ENCODE data around the gene POLA2. TPM values are rescaled to one million over a fixed set of nuclear protein-coding genes. Genes with fewer than 3 reads are reported as not detected.

Gene POLA2
- total RNA-seq, 1 experiment from 2014 or later, result 27.5 TPM

DNA sequence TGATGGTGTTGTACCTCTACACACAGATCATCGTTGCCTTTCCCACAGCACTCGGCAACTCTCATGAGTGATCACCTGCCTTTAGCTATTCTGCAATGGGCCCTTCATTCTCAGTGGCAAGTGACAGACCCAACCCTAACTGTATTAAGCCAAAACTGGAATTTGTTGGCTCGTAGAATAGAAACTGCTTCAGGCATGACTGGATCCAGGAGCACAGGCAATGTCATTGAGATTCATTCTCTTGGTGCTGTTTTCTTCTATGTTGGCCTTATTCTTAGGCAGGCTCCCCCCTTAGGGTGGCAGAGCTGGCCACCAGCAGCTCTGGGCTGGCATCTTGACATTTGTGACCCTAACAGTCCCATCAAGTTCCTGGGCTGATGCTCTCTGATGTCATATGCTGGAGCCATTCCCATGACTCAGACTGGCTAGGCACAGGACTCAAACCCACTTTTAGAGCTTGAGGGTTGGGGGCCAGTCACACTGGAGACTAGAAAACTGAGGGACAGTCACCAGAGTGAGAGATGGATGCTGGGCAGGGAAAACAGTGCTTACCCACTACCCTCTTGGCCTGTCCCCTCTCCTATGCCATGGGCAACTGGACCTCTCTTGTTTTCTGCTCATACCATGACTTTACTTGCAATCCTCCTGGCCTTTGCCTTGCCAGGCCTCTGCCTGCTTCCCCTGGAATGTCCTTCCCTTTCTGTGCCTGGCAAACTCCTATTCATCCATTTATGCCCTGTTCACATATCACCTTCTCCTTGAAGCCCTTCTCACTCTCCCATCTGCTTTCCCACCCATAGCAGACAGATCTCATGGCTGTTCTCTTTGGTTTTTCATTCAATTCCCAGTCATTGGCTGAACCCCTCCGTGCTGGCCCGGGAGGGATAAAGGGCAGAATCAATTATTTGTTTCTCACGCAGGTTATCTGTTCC lies 45.8 kb downstream of the POLA2 start:
- no peak for DNase-seq (ENCODE audit: low spot score)

DNA sequence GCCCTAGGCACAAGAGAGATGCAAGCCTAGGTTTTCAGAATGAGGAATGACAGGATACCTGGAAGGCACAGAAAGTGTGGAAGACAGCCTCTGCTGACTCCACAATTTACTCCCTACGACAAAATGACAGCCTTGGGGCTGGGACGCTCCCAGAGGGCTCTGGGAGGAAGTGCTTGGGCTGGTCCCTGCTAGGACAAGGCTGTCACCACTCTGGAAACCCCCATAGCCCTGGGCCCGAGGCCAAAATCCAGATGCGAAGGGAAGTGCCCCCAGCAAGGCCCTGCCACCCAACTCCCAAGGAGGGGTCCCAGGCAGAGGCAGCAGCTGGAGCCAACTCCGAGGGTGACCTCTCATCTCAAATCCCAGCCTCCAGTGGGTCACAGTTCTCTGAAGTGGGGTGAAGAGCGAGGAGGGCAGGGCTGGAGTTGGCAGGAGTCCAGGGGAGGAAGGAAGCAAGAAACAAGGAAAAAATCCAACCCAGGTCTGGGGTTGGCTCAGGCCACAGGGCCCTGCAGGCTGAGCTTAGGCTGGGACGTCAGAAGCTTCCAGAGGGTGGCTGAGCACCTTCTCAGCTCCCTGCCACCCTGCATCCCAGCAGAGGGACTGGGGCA lies 46.6 kb downstream of the POLA2 start:
- peak; percentile 83 for DNase-seq (ENCODE audit: low spot score)

DNA sequence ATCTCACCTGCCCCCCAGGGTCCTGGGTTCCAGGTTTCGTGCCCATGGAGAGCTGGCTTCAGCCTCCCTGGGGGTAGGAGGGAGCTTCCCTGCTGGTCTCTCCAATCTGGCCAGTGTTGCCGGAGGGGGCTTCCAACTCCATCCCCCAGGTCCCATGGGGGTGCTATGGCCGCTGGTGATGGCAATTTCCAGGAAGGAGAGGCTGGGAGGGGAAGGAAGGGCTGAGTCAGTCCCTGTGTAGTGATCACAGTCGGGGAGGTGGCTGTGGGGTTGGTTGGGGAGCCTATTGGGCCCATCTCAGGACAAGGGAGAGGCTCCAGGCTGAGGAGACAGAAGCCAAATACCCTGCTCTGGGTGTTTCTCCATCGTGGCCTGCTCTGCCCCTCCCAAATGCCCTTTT lies 47.2 kb downstream of the POLA2 start:
- no peak for DNase-seq (ENCODE audit: low spot score)

DNA sequence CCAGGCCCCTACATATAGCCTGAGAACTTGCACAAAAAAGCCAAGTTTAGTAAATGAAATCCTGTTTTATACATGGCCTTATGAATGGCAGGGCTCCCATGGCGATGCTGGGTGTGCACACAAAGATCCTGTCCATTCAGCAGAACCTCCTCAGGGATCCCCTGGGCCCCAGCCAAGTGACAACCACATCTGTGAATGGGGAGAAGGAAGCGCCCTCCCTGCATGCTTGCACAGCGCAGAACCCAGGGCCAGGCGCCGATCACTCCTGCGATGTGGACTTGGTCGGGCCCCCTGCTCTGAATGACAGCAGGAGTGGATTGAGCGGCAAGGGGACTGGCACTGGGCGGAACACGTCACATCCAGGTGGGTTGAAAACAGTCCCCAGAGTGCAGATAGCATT lies 48.5 kb downstream of the POLA2 start:
- DNase-seq (ENCODE audit: low spot score), result no peak

DNA sequence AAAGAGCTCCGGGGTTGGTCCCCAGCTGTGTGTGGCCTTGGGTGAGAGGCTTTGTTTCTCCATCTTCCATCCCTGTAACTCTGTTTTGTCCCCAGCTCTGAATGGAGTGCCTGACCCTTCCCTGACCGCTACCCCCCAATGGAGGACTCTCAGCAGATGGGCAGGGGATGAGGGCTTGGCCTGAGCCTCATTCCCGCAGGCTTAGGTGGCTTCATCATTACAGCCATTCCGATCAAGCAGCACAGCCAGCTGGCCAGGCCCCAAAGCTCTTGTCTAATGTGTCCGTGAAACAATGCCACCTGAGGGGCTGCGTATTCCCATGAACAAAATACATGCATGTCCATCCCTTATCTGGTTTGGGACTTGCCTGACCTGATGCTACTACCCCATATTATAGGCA lies 49.0 kb downstream of the POLA2 start:
- DNase-seq (ENCODE audit: low spot score), result no peak

DNA sequence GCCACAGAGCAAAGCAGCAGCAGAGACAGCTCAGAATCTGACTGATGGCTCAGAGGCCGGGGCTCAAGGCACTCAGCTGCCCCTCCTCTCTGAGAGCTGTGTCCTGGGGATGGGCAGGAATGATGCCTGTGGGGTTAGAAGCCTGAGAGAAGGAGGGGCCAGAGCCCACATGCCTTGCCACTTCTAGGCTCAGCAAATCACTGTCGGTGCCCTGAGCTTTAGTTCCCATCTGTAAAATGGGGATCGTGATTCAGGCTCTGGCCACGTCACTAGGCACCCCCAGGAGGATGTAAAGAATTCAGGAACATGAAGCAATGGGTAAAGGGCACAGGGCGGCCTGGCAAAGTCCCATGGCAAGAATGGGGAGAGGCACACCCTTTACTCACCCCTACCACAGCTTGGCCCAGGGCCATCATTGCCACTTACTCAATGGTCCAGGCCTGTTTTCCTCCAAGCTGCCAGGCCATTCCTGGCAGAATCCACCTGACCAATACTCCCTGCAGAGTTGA lies 49.5 kb downstream of the POLA2 start:
- no peak for DNase-seq (ENCODE audit: low spot score)

DNA sequence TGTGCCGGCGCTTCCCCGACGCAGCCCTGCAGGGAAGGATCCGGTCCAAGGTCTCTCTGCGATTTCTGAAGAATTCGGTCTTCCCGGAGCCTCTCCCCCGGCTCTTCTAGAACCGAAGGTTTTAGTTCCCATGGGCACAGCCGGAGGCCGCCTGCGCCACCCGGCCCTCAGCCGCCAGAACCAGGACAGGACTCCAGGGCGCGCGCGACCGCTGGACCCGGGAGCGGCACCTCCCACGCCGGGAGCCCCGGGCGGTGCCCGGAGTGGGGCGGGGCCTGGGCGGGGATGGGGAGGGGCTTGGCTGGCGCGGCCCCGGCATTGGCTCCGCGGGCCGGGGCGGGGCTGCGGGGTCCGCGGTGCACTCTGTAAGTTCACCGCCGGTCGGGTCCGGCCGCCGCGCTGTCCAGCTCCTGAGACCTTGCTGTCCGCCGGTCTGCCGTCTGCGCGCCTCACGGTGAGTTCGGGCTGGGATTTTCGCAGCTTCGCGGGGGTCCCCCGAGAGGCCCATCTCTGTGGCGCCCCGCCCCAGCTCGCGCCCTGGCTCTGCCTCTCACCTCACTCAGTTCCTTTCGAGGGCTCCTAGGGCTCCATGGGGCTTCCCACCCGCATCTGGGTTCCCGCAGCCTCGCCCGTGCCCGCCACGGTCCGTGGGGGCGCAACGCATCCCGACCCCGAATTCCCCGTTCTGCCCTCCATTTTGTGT lies 52.9 kb downstream of the POLA2 start, which contains the start of gene CDC42EP2:
TSS of gene CDC42EP2 (plus strand) at position 366 of the 703 bp plus-strand sequence. CDS start 6,033 bp downstream, outside the sequence.
- DNase-seq (ENCODE audit: low spot score), result peak; percentile 94

DNA sequence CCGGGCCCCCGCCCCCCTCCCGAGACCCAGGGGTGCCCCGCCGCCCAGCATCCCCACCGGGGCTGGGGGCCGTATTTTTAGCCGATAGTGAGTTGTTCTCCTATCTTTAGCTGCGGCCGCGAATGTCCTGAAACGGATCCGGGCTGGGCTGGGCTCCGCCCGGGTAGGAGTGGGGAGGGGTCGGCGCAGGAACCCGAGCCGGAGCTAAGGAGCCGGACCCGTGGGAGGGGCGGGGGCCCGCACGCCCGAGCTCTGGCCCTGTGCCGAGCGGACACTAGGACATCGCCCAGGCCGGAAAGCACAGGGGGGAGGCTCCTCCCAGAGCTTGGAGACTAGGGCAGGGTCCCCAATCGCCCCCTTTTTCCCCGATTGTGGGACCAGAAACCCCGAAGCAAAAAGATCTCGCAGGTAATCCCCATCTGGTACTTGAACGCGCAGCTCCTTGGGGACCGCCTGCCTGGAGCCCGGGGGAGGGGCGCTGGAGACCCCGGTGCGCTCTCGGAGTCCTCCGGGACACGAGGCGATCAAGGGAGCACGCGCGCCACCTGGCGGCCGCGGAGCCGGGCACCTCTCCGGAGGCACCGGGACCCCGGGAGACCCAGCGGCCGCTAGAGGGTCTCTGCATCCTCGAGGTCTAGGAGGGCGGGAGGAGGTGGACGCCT lies 53.6 kb downstream of the POLA2 start:
- DNase-seq (ENCODE audit: low spot score), result peak; percentile 89

DNA sequence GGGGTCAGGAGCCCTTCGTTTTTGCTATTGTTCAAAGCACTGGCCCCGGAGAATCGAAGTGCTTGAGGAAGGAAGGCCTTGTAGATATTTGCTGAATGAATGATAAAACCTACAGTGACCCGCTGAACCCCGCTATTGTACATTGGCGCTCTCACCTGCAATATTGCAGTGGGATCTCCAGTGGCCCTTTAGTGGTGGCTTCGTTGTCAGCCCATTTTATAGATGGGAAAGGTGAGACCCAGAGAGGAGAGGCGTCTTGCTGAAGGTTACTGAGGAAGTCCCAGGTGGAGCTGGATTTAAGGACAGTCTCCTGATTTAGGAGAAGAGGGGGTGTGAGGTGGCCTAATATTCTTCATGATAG lies 54.1 kb downstream of the POLA2 start:
- no peak for DNase-seq (ENCODE audit: low spot score)

DNA sequence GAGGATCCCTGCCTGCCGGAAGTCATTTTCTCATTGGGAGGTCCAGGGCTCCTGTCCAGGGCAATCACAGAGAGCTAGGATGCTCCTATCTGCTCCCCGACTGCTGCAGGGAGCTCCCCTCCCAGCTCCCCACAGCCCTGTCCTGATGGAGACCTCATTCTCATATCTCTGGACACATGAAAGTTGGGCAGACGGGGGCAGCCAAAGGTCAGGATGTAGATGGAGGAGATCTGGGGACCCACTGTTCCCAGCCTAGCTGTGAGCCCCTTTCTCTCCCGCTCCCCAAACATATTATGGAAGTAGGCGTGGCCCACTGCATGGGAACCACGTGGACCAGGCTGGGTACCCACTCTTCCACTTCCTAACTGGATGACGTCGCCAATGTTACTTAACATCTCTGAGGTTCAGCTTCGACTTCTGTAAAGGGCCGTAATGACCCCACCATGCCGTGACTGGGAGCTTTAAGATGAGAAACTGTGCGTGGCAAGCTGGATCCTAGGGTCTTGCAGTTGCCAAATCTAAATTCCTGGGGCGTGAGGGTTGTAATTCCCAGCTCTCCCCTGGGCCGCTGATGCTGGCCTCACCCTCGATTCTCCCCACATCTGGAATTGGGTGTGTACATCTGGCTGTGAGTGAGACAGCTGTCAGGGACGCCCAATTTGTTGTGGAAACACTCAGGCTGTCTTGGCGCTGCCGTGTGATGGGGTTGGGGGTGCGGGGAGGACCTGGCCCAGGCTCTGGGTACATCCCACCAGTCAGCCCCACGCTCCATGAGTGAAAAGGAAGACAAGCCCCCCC lies 54.7 kb downstream of the POLA2 start:
- DNase-seq (ENCODE audit: low spot score), result peak; percentile 39

DNA sequence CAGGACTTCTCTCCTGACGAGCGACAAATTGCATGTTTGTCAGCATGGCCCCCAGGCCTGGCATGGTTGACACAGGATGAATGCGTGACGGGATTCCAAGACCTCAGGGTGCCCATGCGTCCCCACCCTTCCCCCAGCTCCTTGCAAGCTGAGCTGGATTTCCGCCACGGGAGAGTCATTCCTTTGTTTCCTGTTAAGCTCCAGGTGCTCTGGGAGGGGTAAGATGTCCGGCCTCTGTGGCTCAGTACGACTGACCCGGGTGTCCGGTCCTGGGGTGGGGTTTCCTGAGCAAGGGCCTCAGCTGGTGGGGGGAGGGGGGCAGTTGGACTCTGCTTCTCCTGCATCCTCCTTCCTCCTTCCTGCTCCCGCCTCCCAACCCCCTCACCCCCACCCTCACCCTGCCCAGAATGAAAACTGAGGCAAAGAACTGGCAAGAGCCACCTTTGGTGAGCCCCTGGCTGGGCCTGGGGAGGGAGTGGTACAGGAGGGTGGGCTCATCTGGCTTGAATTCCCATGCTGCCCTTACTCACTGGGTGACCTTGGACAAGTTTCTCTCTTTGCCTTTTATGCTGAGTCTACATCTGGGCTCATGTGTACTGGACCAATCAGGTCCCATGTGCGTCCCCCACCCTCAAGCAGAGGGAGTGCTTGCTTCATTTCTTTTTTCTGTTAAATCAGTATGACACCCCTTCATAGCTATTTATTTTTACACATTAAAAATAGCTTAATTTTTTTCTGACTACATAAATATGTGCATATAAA lies 55.4 kb downstream of the POLA2 start:
- DNase-seq (ENCODE audit: low spot score), result peak; percentile 85

DNA sequence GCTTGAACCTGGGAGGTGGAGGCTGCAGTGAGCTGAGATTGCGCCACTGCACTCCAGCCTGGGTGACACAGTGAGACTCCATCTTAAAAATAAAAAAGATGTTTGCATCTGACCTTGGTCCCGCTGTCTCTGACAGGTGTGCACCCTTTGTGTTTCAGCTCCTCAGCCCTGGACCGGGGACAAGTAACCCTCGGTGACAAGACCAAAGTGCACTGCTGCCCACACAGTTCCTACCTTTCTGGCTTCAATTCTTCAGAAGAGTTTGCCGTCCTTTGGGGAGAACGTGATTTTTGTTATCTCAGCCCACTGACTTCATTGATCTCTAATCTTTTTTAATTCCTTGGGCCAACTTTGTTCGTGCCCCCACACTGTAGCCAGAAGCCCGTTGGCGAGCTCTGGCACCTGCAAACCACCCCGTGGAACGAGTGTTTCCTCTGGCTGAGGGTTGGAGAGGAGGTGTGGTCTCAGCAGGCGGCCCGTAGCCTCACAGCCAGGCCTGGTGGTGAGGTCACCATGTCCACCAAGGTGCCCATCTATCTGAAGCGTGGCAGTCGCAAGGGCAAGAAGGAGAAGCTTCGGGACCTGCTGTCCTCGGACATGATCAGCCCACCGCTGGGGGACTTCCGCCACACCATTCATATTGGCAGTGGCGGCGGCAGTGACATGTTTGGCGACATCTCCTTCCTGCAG lies 58.8 kb downstream of the POLA2 start:
- no peak for DNase-seq (ENCODE audit: low spot score)

DNA sequence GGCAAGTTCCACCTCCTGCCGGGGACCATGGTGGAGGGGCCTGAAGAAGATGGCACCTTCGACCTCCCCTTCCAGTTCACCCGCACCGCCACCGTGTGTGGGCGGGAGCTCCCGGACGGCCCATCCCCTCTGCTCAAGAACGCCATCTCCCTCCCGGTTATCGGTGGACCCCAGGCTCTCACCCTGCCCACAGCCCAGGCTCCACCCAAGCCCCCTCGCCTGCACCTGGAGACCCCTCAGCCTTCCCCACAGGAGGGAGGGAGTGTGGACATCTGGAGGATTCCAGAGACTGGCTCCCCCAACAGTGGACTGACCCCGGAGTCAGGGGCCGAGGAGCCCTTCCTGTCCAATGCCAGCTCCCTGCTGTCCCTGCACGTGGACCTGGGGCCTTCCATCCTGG lies 59.3 kb downstream of the POLA2 start:
- no peak for DNase-seq (ENCODE audit: low spot score)

DNA sequence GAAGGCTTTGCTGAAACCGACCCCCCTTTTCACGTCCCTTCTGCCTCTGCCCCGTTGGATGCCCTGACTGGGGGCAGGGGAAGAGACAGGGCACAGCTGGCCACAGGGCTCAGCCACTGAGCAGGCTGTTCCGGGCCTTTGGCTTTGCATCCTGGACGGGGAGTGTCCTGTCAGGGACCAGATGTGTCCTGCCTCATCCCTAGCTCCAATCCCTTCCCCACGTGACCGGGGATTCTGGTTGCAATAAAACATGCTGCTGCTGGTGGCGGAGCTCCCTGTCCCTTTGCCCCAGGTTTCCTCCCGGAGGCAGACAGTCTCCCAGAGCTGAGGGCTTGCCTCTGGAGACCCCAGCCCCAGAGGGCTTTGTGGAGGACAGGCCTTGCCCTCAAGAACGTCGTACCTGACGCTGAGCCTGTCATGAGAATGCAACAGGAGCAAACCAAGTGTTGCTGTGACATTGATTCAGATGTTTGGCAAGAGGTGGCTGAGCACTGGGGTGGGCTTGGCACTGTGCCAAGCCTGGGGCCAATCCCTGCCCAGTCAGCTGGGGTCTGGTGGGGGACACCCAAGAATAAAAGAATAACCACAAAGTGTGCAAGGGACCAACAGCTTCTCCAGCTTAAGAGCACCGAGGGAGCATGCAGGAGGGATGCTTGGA lies 60.2 kb downstream of the POLA2 start:
- DNase-seq (ENCODE audit: low spot score), result no peak

DNA sequence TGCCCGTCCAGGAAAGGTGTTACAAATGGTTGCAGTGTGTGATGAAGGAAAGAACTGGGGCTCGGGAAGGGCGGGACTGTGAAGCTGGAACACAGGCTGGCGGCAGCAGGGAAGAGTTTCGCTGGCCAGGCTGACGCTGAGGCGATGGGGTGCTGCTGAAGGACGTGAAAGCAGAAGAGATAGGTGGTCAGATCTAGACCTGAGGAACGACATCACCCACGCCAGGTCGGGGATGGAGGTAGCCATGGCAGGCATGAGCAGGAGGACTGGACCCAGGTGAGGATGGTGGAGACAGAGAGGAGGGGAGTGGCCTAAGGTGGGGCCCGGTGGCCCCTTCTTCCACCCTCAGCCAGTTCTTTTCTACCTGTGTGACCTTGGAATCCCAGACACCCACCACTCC lies 62.1 kb downstream of the POLA2 start:
- no peak for DNase-seq (ENCODE audit: low spot score)

DNA sequence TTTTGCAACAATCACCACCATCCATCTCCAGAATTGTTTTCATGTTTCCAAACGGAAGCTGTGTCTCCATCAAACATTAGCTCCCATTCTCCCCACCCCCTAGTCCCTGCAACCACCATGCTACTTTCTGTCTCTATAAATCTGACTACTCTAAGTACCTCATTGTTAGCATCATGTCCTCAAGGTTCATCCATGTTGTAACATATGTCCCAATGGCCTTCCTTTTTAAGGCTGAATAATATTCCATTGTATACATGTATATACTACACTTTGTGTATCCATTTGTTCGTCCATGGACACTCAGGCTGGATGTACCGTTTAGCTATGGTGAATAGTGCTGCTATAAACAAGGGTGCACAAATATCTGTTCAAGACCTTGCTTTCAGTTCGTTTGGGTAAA lies 63.7 kb downstream of the POLA2 start:
- no peak for DNase-seq (ENCODE audit: low spot score)

DNA sequence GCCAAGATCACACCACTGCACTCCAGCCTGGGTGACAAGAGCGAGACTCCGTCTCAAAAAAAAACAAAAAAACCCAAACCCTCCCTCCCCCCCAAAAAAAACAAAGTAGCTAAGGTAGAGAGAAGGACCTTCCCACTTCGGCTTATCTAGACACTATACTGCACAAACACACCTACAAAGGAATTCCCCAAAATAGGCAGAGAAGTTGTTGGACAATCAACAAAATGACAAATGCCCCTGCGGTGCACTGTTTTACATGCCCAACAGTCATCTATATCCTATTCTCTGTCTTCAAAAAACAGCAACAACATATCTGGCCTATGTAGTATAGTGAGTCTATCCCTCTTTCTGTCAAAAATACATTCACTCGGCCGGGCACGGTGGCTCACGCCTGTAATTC lies 65.3 kb downstream of the POLA2 start:
- no peak for DNase-seq (ENCODE audit: low spot score)

DNA sequence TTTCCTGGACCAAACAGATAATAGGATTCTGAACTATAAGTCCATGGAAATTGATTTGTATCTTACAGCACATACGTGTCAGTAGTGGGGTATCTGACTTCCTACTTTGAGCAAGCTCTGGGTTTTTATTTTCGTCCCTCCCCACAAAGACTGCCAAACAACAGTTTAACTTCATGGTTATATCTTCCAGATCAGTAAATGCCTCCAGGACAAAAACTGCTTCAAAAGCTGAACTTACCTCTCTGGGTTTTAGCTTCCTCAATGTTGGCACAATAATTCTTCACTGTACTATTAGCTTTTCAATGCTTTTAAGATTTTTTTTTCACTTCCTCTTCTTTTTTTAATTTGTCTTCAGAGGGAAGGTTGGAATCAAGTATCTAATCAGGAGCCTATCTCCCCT lies 67.7 kb downstream of the POLA2 start:
- peak; percentile 30 for DNase-seq (ENCODE audit: low spot score)

DNA sequence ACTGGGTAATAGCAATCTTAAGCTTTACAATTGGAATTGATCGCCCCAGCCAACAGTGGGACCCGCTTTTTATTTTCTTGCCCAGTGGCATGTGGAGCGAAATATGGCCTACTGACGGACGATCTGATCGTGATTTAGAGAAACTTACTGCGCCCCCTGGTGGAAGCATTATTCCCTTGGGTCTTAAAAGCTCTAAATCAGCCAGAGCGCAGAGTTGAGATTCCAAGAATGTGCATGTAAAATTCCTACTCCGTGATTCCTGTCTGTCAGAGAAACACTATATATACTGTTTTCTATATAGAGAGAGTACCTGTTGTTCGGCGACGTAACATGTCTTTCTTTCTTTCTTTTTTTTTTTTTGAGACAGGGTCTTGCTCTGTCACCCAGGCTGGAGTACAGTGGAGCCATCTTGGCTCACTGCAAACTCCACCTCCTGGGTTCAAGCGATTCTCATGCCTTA lies 68.2 kb downstream of the POLA2 start:
- peak; percentile 99 for DNase-seq (ENCODE audit: low spot score)

Measured in HT-29 (cell line).